Gastroesophageal sphincter (tissue), 3 donors: ENCODE measurements around the gene TMEM169.

Source experiments
- POLR2AphosphoS5 ChIP-seq: sonication (generic); formaldehyde crosslinking; IDR thresholded peaks from one replicate; pipeline ENCODE4 v1.6.1; 2017; ENCODE audit warnings: antibody characterized with exemption
- TF ChIP-seq, protein P1 (sequence below), 4 experiments: fragments of 200-600 bp in 2 of 4; fragments of 450-650 bp in 2 of 4; sonication (generic) in 1 of 4; IDR thresholded peaks; one replicate each; pipeline ENCODE4 v1.5.1; 2017 to 2019; ENCODE audit warnings: antibody characterized with exemption in 4 of 4, mild to moderate bottlenecking in 2 of 4, moderate library complexity in 2 of 4

DNA sequence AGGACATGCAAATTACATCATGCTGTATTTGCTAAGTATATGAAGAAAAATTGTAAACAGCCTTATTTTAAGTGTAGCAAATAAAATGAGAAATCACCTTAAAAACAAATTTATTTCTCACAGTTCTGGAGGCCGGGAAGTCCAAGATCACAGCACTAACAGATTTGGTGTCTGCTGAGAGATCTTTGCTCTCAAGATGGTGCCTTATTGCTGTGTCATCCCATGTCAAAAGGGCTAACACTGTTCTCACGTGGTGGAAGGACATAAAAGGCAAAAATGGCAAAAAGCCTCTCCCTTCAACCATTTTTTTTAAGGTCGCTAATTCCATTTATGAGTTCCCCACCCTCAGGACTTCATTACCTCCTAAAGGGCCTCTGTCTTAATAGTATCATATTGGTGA is 39.5 kb downstream of the TMEM169 start:
- TF ChIP-seq, protein P1, sequence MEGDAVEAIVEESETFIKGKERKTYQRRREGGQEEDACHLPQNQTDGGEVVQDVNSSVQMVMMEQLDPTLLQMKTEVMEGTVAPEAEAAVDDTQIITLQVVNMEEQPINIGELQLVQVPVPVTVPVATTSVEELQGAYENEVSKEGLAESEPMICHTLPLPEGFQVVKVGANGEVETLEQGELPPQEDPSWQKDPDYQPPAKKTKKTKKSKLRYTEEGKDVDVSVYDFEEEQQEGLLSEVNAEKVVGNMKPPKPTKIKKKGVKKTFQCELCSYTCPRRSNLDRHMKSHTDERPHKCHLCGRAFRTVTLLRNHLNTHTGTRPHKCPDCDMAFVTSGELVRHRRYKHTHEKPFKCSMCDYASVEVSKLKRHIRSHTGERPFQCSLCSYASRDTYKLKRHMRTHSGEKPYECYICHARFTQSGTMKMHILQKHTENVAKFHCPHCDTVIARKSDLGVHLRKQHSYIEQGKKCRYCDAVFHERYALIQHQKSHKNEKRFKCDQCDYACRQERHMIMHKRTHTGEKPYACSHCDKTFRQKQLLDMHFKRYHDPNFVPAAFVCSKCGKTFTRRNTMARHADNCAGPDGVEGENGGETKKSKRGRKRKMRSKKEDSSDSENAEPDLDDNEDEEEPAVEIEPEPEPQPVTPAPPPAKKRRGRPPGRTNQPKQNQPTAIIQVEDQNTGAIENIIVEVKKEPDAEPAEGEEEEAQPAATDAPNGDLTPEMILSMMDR (IDR thresholded peaks at IDR 0.05) = no peak
- TF ChIP-seq POLR2AphosphoS5 = no peak
